Endothelial cell of umbilical vein (primary cell): Measurements from ENCODE around the gene SLC51B. TPM values are rescaled to one million over a fixed set of nuclear protein-coding genes. Genes with fewer than 3 reads are reported as not detected.
A peak's percentile ranks its signal among the peaks of the same experiment; 100 is the strongest.

ENCODE experiments used
- BruUV-seq: library from RNA; stranded (reverse); fragments of 400-500 nt; replicated peaks from 2 replicates; lab custom pipeline; 2021; lab: Mats Ljungman, UMichigan
- CTCF ChIA-PET: fragments of 300-600, 350-600 bp; sonication (Branson Sonifier 250); formaldehyde crosslinking; loops from one replicate; lab custom pipeline; 2021; ENCODE audit warnings: antibody characterized with exemption, inconsistent platforms; lab: Charles Lee
- POLR2A ChIA-PET: fragments of 300-600, 350-600 bp; sonication (Branson Sonifier 250); formaldehyde crosslinking; loops from one replicate; lab custom pipeline; 2021; ENCODE audit warnings: antibody characterized with exemption, inconsistent platforms; lab: Charles Lee
- DNase-seq: peaks from one replicate; pipeline ENCODE4 v3.0.0-alpha.2; 2011; ENCODE audit warnings: low read depth, low spot score
- FAIRE-seq: peaks from 2 replicates; lab custom pipeline; 2011; peaks lifted over from hg19 to GRCh38; lab: Jason Lieb, UNC
- H2AFZ ChIP-seq: 2 replicates; pipeline ENCODE4 v1.6.0; 2012; ENCODE audit warnings: low read depth, low read length, control low read depth, inconsistent platforms
- H3K27ac ChIP-seq: 2 replicates; pipeline ENCODE4 v1.5.1; 2011; ENCODE audit warnings: low read depth, mild to moderate bottlenecking, control low read depth, low read length, moderate library complexity; ENCODE audit not compliant: insufficient read depth
- H3K27me3 ChIP-seq, 2 experiments: 2 replicates each; pipeline versions ENCODE4 v1.6.0 to v1.6.1; 2011; ENCODE audit warnings: low read length in 2 of 2, mixed read lengths in 1 of 2; ENCODE audit not compliant: control insufficient read depth in 2 of 2, insufficient read depth in 2 of 2
- H3K36me3 ChIP-seq, 2 experiments: 2 replicates in 1 of 2; 3 replicates in 1 of 2; pipeline ENCODE4 v1.5.1; 2011; ENCODE audit warnings: low read length in 2 of 2, mild to moderate bottlenecking in 1 of 2, moderate library complexity in 1 of 2; ENCODE audit not compliant: control insufficient read depth in 2 of 2, insufficient read depth in 2 of 2; ENCODE audit errors: extremely low read depth in 1 of 2
- H3K4me1 ChIP-seq: 3 replicates; pipeline ENCODE4 v1.5.1; 2011; ENCODE audit warnings: mild to moderate bottlenecking, low read length; ENCODE audit not compliant: control insufficient read depth, insufficient read depth; ENCODE audit errors: extremely low read depth
- H3K4me2 ChIP-seq: 2 replicates; pipeline ENCODE4 v1.6.1; 2011; ENCODE audit warnings: low read length, control low read depth, mixed read lengths; ENCODE audit not compliant: insufficient read depth
- H3K4me3 ChIP-seq, 3 experiments: fragments of 200-600 bp in 1 of 3; sonication (generic), shearing (Covaris generic) in 1 of 3; replicated peaks in 1 of 3; 2 replicates each; pipeline ENCODE4 v1.5.1; 2011 to 2016; ENCODE audit warnings: control low read depth in 3 of 3, low read length in 3 of 3, mild to moderate bottlenecking in 2 of 3, inconsistent platforms in 1 of 3, low read depth in 1 of 3, moderate library complexity in 1 of 3; ENCODE audit not compliant: insufficient read depth in 1 of 3
- H3K79me2 ChIP-seq: 2 replicates; pipeline ENCODE4 v1.6.0; 2012; ENCODE audit warnings: low read length, inconsistent platforms; ENCODE audit not compliant: control insufficient read depth, insufficient read depth
- H3K9ac ChIP-seq: replicated peaks from 2 replicates; pipeline ENCODE3; 2011; ENCODE audit warnings: low read length, control low read depth; ENCODE audit not compliant: insufficient read depth; ENCODE audit errors: extremely low read depth
- H3K9me1 ChIP-seq: replicated peaks from 3 replicates; pipeline ENCODE4 v1.6.0; 2011; ENCODE audit warnings: mild to moderate bottlenecking, low read length; ENCODE audit not compliant: control insufficient read depth, insufficient read depth; ENCODE audit errors: extremely low read depth
- H3K9me3 ChIP-seq: replicated peaks from 2 replicates; pipeline ENCODE4 v1.5.1; 2012; ENCODE audit warnings: low read length, inconsistent platforms; ENCODE audit not compliant: control insufficient read depth, insufficient read depth
- H4K20me1 ChIP-seq: replicated peaks from 2 replicates; pipeline ENCODE3; 2011; ENCODE audit warnings: mild to moderate bottlenecking, low read length; ENCODE audit not compliant: control insufficient read depth, insufficient read depth; ENCODE audit errors: extremely low read depth
- EZH2 ChIP-seq: IDR thresholded peaks from 2 replicates; pipeline ENCODE4 v1.6.1; 2012; ENCODE audit warnings: borderline replicate concordance, low read depth, mild to moderate bottlenecking, moderate library complexity, low read length, inconsistent platforms; ENCODE audit not compliant: severe bottlenecking
- dilution Hi-C: fragments of 300-500 bp; cut with MboI; formaldehyde crosslinking; loops from one replicate; pipeline ENCODE4 v1.15.0; 2019; ENCODE audit warnings: low sequenced_read_pairs; ENCODE audit not compliant: extremely low pct_ligation_motif_present
- intact Hi-C: fragments of 100-400 bp; cut with micrococcal nuclease; formaldehyde crosslinking; loops from one replicate; pipeline ENCODE4 v1.10.0; 2022
- polyA plus RNA-seq, 4 experiments: library from polyadenylated mRNA; depleted of rRNA in 3 of 4; stranded (reverse) in 3 of 4; unstranded in 1 of 4; fragments of >200 nt; gene quantifications; 2 replicates each; pipeline versions ENCODE4 v1.2.1 to v1.2.3, GENCODE V29; 2011 to 2012; ENCODE audit warnings: missing spikeins in 1 of 4
- total RNA-seq: library from RNA; stranded (reverse); gene quantifications from 2 replicates; pipeline ENCODE4 v1.2.3, GENCODE V29; 2021
- TF ChIP-seq, protein P1 (sequence below), 2 donors: IDR thresholded peaks; 1 replicate in 1 of 2; 2 replicates in 1 of 2; pipeline ENCODE4 v1.5.1; 2011; ENCODE audit warnings: low read length in 2 of 2, mild to moderate bottlenecking in 2 of 2, moderate library complexity in 2 of 2, control low read depth in 1 of 2, inconsistent platforms in 1 of 2, low read depth in 1 of 2; ENCODE audit not compliant: insufficient read depth in 1 of 2; ENCODE audit errors: extremely low read depth in 1 of 2

Gene SLC51B
- total and polyA plus RNA-seq, 2 donors (not counting 3 experiments of a cell fraction or from before 2014, with no cell fraction given) = not detected

DNA sequence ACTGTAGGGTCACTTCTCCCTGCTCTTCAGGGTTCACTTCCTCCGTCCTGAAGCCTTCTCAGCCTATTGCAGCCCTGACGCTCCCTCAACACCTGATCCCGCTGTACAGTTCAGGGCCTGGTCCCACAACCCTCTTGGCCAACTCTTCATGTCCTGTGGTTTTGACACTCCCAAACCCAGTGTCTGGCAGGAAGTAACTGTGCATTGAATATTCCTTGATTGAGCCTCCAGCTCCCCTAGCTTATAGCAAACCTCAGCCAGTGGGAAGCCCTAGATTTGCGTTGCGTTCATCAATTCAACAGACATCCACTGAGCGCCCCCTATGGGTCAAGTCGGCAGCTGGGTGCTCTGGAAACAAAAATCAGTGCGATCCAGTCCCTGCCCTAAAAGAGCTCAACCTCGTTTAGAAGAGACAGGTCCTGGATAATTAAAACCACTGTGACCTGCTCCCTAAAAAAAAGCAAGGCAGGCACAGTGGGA, 56.3 kb downstream of the SLC51B start:
- TF ChIP-seq, protein P1, sequence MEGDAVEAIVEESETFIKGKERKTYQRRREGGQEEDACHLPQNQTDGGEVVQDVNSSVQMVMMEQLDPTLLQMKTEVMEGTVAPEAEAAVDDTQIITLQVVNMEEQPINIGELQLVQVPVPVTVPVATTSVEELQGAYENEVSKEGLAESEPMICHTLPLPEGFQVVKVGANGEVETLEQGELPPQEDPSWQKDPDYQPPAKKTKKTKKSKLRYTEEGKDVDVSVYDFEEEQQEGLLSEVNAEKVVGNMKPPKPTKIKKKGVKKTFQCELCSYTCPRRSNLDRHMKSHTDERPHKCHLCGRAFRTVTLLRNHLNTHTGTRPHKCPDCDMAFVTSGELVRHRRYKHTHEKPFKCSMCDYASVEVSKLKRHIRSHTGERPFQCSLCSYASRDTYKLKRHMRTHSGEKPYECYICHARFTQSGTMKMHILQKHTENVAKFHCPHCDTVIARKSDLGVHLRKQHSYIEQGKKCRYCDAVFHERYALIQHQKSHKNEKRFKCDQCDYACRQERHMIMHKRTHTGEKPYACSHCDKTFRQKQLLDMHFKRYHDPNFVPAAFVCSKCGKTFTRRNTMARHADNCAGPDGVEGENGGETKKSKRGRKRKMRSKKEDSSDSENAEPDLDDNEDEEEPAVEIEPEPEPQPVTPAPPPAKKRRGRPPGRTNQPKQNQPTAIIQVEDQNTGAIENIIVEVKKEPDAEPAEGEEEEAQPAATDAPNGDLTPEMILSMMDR (IDR thresholded peaks at IDR 0.05; ENCODE audit: extremely low read depth in 1 of 2, insufficient read depth in 1 of 2, low read depth in 1 of 2, low read length in 2 of 2) = peak; percentile 82 to 87
- TF ChIP-seq EZH2 = no peak
- no peak overlapping the region for H2AFZ ChIP-seq
- no peak overlapping the region for H3K4me2 ChIP-seq
- DNase-seq (peak; percentile 53), FAIRE-seq (peak; percentile 66)
- no peaks in the 10 kb centered on the region for H3K27me3 ChIP-seq
- H3K4me1 ChIP-seq = peaks cover 2% of the 10 kb centered on the region
- no peaks in the 10 kb centered on the region for H3K79me2 ChIP-seq
- H3K27ac ChIP-seq = no peak overlapping the region
- no peaks in the 10 kb centered on the region for H3K9me3 ChIP-seq
- H3K9me1 ChIP-seq = no peaks in the 10 kb centered on the region
- dilution Hi-C loops (no loop called here), intact Hi-C loops (loop anchor here (1.0 kb wide), 1 partner anchor 47 kb away; no protein-coding TSS in a partner anchor)
- H4K20me1 ChIP-seq = no peaks in the 10 kb centered on the region
- ChIA-PET POLR2A (no interaction called here), CTCF (interaction anchor here (0.7 to 5.4 kb wide), 23 partner anchors 9 to 373 kb away, joined by 3 to 64 read pairs (median 5); partner anchors contain the start of genes KBTBD13, RASL12 and UBAP1L)
- peak overlapping the region in 1 of 3 experiments; percentile 13 for H3K4me3 ChIP-seq
- no TSS peak for BruUV-seq
- no peak overlapping the region for H3K9ac ChIP-seq
- H3K36me3 ChIP-seq = peaks cover 0 to 9% of the 10 kb centered on the region in 2 experiments
